Measurements from ENCODE around the gene EYA2. TPM values are rescaled to one million over a fixed set of nuclear protein-coding genes. Genes with fewer than 3 reads are reported as not detected.

Gene EYA2
- total and polyA plus RNA-seq, 12 donors = 0.26 to 1.9 (median 0.70) TPM

DNA sequence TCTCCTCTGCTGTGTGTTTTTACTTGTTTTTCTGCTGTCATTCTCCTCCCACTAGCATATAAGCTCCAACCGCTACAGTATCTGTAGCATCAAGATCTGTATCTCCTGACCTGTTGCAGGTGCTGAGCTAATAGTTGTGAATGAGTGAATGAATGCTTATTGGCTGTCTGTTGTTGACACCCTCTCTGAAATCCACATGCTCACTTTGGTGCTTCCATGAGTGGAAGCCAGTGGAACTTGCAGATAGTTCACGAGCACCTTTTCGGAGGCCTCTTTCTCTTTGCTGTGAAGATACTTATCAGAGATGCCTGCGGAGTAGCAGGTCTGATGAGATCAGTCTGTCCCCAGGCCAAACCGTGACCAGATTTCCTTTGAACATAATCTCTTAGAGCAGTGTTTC is 117.3 kb downstream of the EYA2 start:
- TF ChIP-seq, protein P1, sequence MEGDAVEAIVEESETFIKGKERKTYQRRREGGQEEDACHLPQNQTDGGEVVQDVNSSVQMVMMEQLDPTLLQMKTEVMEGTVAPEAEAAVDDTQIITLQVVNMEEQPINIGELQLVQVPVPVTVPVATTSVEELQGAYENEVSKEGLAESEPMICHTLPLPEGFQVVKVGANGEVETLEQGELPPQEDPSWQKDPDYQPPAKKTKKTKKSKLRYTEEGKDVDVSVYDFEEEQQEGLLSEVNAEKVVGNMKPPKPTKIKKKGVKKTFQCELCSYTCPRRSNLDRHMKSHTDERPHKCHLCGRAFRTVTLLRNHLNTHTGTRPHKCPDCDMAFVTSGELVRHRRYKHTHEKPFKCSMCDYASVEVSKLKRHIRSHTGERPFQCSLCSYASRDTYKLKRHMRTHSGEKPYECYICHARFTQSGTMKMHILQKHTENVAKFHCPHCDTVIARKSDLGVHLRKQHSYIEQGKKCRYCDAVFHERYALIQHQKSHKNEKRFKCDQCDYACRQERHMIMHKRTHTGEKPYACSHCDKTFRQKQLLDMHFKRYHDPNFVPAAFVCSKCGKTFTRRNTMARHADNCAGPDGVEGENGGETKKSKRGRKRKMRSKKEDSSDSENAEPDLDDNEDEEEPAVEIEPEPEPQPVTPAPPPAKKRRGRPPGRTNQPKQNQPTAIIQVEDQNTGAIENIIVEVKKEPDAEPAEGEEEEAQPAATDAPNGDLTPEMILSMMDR (IDR thresholded peaks at IDR 0.05) = no peak
- no peaks in the 10 kb centered on the region for H3K36me3 ChIP-seq
- ATAC-seq (no peak), DNase-seq (no peak)
- intact Hi-C loops (cut with DNase I) = no loop called here
- peaks cover 0 to 4% (median 0%) of the 10 kb centered on the region in 11 donors for H3K9me3 ChIP-seq
- no peak overlapping the region for H3K27ac ChIP-seq
- WGBS, 2 donors = 30 to 50% methylated on average over 5 of the region's 5 CpGs
- H3K4me1 ChIP-seq = no peaks in the 10 kb centered on the region
- no peak overlapping the region for H3K4me3 ChIP-seq
- H3K27me3 ChIP-seq = peaks cover 0 to 11% (median 0%) of the 10 kb centered on the region in 7 donors

DNA sequence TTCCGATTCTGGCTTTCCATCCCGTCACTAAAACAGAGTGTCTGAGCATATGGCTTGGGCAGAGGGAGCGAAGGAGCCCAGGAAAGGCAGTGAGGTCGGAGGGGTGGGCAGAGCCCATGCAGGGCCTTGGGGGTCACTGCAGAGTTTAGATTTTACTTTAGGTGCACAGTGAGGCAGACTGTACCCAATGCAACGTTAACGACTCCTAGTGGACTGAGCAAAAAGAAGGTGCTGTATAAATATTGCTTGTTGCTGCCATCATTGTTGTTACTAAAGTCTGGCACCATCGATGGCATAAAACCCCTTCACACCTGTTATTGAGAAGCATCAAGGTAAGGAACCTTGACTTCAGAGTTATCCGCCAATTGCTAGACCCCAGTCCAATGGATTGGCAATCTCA is 119.0 kb downstream of the EYA2 start:
- no peaks in the 10 kb centered on the region for H3K36me3 ChIP-seq
- H3K9me3 ChIP-seq = peaks cover 0 to 4% (median 0%) of the 10 kb centered on the region in 11 donors
- no peak for DNase-seq
- no peak for ATAC-seq
- no peak overlapping the region for H3K27ac ChIP-seq
- TF ChIP-seq, protein P1 (IDR thresholded peaks at IDR 0.05) = no peak
- H3K27me3 ChIP-seq = peaks cover 0 to 11% (median 0%) of the 10 kb centered on the region in 7 donors
- 83 to 86% methylated on average over 8 of the region's 8 CpGs for WGBS, 2 donors
- intact Hi-C loops (cut with DNase I) = no loop called here
- H3K4me1 ChIP-seq = no peaks in the 10 kb centered on the region
- H3K4me3 ChIP-seq = no peak overlapping the region

DNA sequence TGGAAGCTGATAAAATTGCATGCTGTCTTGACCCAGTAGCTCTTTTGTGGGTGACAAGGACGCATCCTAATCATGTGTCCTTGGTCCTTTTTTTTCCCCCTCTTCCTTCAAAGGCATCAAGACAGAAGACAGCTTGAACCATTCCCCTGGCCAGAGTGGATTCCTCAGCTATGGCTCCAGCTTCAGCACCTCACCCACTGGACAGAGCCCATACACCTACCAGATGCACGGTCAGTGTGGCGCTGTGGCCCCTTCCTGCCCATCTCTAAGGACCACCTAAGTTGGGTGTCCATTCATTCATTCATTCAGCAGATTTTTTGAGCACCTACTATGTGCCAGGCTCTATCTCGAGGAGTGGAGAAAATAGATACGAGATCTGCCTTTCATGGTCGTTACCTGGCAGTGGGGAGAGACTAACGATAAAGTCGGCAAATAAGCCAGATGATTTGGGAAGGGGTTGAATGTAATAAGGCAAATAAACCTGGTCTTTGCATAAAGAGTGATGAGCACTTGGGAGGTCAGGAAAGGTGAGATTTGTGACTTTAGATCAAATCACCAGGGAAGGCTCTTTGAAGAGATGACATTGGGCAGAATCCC is 121.5 kb downstream of the EYA2 start:
- WGBS, 2 donors = 73 to 77% methylated on average over 8 of the region's 8 CpGs
- Histone ChIP-seq H3K27ac (no peak overlapping the region), H3K27me3 (peaks cover 0 to 5% (median 0%) of the 10 kb centered on the region in 7 donors), H3K9me3 (no peaks in the 10 kb centered on the region), H3K36me3 (no peaks in the 10 kb centered on the region), H3K4me1 (peaks cover 0 to 4% (median 0%) of the 10 kb centered on the region in 9 donors), H3K4me3 (no peak overlapping the region)
- TF ChIP-seq, protein P1 (IDR thresholded peaks at IDR 0.05) = no peak
- DNase-seq = no peak
- ATAC-seq = no peak
- intact Hi-C loops (cut with DNase I) = no loop called here

DNA sequence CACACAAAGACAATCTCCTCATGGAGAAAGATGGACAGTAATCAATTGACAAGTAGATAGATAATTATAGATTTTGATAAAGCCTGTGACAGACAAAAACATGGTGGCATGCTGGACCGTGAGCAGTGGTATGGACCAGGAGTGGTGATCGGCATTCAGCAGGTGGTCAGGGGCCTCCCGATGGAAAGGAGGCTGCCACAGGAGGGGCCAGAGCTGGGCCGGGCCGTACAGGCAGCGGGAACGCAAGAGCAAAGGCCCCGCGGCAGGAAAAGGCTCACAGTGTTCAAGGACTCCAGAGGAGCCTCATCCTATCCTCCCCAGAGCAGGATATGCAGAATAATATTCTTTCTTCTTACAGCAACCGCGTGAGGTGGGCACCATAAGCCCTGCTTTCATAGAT is 123.7 kb downstream of the EYA2 start:
- intact Hi-C loops (cut with DNase I) = no loop called here
- peaks cover 0 to 4% (median 0%) of the 10 kb centered on the region in 9 donors for H3K4me1 ChIP-seq
- H3K27ac ChIP-seq = no peak overlapping the region
- H3K36me3 ChIP-seq = no peaks in the 10 kb centered on the region
- H3K9me3 ChIP-seq = no peaks in the 10 kb centered on the region
- ATAC-seq (no peak), DNase-seq (no peak)
- TF ChIP-seq, protein P1 (IDR thresholded peaks at IDR 0.05) = no peak
- 76 to 78% methylated on average over 11 of the region's 11 CpGs for WGBS, 2 donors
- no peak overlapping the region for H3K4me3 ChIP-seq
- peaks cover 0 to 4% (median 0%) of the 10 kb centered on the region in 7 donors for H3K27me3 ChIP-seq
